Hematopoietic multipotent progenitor cell treated with erythropoietin and hydrocortisone succinate and interleukin-3 and kit ligand, for 15 days (in vitro differentiated cells): ENCODE data around the gene SYNGR2.

Source experiments
- DNase-seq: peaks from one replicate; pipeline ENCODE4 v3.0.0-alpha.2; 2015; ENCODE audit warnings: low spot score

The SYNGR2 gene

GRCh38 chr17:78143214-78144146 is 24.9 kb upstream of the SYNGR2 start:
- DNase-seq = no peak

- peak; percentile 53 for DNase-seq
Measured at GRCh38 chr17:78144147-78144719, 24.1 kb upstream of the SYNGR2 start.

GRCh38 chr17:78144736-78145641 is 23.4 kb upstream of the SYNGR2 start:
- no peak for DNase-seq

- DNase-seq = peak; percentile 28
Measured at GRCh38 chr17:78146471-78146869, 21.9 kb upstream of the SYNGR2 start.

GRCh38 chr17:78146881-78147280 is 21.5 kb upstream of the SYNGR2 start:
- DNase-seq = no peak

- no peak for DNase-seq
Measured at GRCh38 chr17:78147315-78147998, 20.9 kb upstream of the SYNGR2 start.

- no peak for DNase-seq
Measured at GRCh38 chr17:78148286-78149016, 19.9 kb upstream of the SYNGR2 start.

- no peak for DNase-seq
Measured at GRCh38 chr17:78151514-78152008, 16.8 kb upstream of the SYNGR2 start.

GRCh38 chr17:78154903-78155811 is 13.2 kb upstream of the SYNGR2 start:
- DNase-seq = no peak

- DNase-seq = no peak
Measured at GRCh38 chr17:78159575-78160158, 8.7 kb upstream of the SYNGR2 start.

- DNase-seq = no peak
Measured at GRCh38 chr17:78163881-78164747, 4.3 kb upstream of the SYNGR2 start.

- DNase-seq = no peak
Measured at GRCh38 chr17:78164748-78165607, 3.4 kb upstream of the SYNGR2 start.

GRCh38 chr17:78166416-78166815 is 2.0 kb upstream of the SYNGR2 start:
- no peak for DNase-seq

- DNase-seq = no peak
Measured at GRCh38 chr17:78168903-78169793, 767 bp downstream of the SYNGR2 start.

- DNase-seq = no peak
Measured at GRCh38 chr17:78170692-78171590, 2.6 kb downstream of the SYNGR2 start.
